KMS-11 (cell line): ENCODE results near the gene CFAP299.

Source experiments
- H2AFZ ChIP-seq: fragments of 200-600 bp; sonication (generic); 2 replicates; pipeline ENCODE4 v1.6.1; 2016; ENCODE audit warnings: antibody characterized with exemption, mixed run types, low read depth
- H3K27ac ChIP-seq: fragments of 200-600 bp; sonication (generic); 2 replicates; pipeline ENCODE4 v1.6.1; 2016; ENCODE audit warnings: mild to moderate bottlenecking, mixed run types
- H3K27me3 ChIP-seq: fragments of 200-600 bp; sonication (generic); 2 replicates; pipeline ENCODE4 v1.6.1; 2017; ENCODE audit warnings: mild to moderate bottlenecking, low read depth, mixed run types, moderate library complexity; ENCODE audit not compliant: insufficient read depth
- H3K36me3 ChIP-seq: fragments of 200-600 bp; sonication (generic); 2 replicates; pipeline ENCODE4 v1.6.1; 2017; ENCODE audit warnings: mild to moderate bottlenecking, mixed run types; ENCODE audit not compliant: insufficient read depth
- H3K4me1 ChIP-seq: fragments of 200-600 bp; sonication (generic); 2 replicates; pipeline ENCODE4 v1.6.1; 2016; ENCODE audit warnings: mild to moderate bottlenecking, low read depth, mixed run types; ENCODE audit not compliant: poor library complexity, severe bottlenecking
- H3K4me2 ChIP-seq: fragments of 200-600 bp; sonication (generic); 2 replicates; pipeline ENCODE4 v1.7.0; 2016; ENCODE audit warnings: mild to moderate bottlenecking, mixed run types
- H3K4me3 ChIP-seq: fragments of 200-600 bp; sonication (generic); IDR thresholded peaks from 2 replicates; pipeline ENCODE4 v1.6.1; 2017; ENCODE audit warnings: low read depth, low read length, mixed read lengths; ENCODE audit not compliant: insufficient read depth
- H3K79me2 ChIP-seq: fragments of 200-600 bp; sonication (generic); 2 replicates; pipeline ENCODE4 v1.6.1; 2016; ENCODE audit warnings: low read depth, mixed run types; ENCODE audit not compliant: insufficient read depth
- H3K9ac ChIP-seq: fragments of 200-600 bp; sonication (generic); 2 replicates; pipeline ENCODE4 v1.6.1; 2016; ENCODE audit warnings: mild to moderate bottlenecking, mixed run types
- H4K20me1 ChIP-seq: fragments of 200-600 bp; sonication (generic); 2 replicates; pipeline ENCODE4 v1.6.1; 2016; ENCODE audit warnings: mild to moderate bottlenecking, mixed run types; ENCODE audit not compliant: insufficient read depth
- TF ChIP-seq, protein P1 (sequence below): fragments of 200-600 bp; sonication (generic); conservative IDR thresholded peaks from 2 replicates; pipeline ENCODE4 v1.6.1; 2017; ENCODE audit warnings: low read depth, mild to moderate bottlenecking, antibody characterized with exemption, low read length, moderate library complexity, mixed read lengths

The CFAP299 gene

DNA sequence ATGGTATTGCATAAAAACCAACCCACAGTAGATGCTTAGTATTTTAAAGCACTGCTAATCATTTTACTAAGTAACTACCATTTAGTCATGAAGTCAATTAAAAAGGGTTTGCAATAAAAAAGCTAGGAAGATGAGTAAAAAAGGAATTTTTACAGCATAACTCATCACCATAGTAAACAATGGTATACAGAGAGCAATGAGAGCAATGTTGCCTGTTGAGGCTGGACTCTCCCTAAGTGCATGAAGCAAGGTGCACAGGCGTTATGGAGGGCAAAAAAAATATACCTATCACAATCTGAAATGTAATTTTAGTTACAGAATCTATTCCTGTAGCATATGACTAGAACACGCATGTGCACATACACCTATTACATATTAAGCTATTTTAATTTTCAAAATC is 565.4 kb downstream of the CFAP299 start:
- no peak overlapping the region for H3K4me2 ChIP-seq
- no peak overlapping the region for H3K4me3 ChIP-seq
- H3K27ac ChIP-seq: no peak overlapping the region
- H3K36me3 ChIP-seq: no peaks in the 10 kb centered on the region
- no peak overlapping the region for H3K9ac ChIP-seq
- peaks cover 25% of the 10 kb centered on the region for H3K4me1 ChIP-seq
- TF ChIP-seq, protein P1, sequence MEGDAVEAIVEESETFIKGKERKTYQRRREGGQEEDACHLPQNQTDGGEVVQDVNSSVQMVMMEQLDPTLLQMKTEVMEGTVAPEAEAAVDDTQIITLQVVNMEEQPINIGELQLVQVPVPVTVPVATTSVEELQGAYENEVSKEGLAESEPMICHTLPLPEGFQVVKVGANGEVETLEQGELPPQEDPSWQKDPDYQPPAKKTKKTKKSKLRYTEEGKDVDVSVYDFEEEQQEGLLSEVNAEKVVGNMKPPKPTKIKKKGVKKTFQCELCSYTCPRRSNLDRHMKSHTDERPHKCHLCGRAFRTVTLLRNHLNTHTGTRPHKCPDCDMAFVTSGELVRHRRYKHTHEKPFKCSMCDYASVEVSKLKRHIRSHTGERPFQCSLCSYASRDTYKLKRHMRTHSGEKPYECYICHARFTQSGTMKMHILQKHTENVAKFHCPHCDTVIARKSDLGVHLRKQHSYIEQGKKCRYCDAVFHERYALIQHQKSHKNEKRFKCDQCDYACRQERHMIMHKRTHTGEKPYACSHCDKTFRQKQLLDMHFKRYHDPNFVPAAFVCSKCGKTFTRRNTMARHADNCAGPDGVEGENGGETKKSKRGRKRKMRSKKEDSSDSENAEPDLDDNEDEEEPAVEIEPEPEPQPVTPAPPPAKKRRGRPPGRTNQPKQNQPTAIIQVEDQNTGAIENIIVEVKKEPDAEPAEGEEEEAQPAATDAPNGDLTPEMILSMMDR: no peak
- H3K27me3 ChIP-seq: no peaks in the 10 kb centered on the region
- no peaks in the 10 kb centered on the region for H3K79me2 ChIP-seq
- no peak overlapping the region for H2AFZ ChIP-seq
- H4K20me1 ChIP-seq: no peaks in the 10 kb centered on the region

DNA sequence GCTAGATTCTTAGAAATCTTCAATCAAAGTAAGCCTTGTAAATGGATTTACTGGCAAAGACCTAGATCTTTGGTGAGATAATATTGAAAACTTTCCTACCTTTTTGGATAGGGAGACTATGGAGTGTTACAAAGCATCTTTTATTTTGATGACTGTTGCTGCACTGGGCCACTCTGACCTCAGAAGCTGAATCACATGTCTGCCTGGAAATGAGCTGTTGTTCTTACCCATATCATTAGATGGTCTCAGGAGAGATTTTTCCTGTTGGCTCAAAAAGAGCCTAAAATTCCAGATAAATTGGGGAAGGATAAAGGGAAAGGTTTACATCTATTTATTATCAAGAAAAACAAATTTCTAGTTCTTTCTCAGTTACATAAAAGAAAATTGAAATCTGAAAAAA is 567.5 kb downstream of the CFAP299 start:
- Histone ChIP-seq H3K79me2 (no peaks in the 10 kb centered on the region), H3K9ac (no peak overlapping the region), H3K4me3 (no peak overlapping the region), H3K4me1 (peaks cover 4% of the 10 kb centered on the region), H3K4me2 (no peak overlapping the region), H3K27me3 (no peaks in the 10 kb centered on the region), H2AFZ (no peak overlapping the region), H3K36me3 (no peaks in the 10 kb centered on the region), H4K20me1 (no peaks in the 10 kb centered on the region), H3K27ac (no peak overlapping the region)
- TF ChIP-seq, protein P1: no peak

DNA sequence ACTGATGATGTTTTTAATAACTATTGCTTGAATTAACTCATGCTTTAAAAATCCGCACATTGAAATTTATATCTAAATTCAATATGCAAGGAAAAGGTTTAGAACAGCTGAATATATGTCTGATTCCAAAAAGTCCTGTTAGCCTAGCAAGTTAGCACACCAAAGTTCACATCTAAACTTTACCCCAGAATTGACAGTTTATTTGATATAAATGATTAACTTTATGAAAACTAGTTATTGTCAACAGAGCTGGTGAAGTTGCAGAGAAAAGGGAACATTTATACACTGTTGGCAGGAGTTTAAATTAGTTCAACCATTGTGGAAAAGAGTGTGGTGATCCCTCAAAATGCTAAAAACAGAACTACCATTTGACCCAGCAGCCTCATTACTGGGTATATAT is 574.4 kb downstream of the CFAP299 start:
- Histone ChIP-seq H3K27ac (no peak overlapping the region), H3K4me1 (peaks cover 24% of the 10 kb centered on the region), H3K4me2 (no peak overlapping the region), H3K79me2 (no peaks in the 10 kb centered on the region), H3K36me3 (no peaks in the 10 kb centered on the region), H4K20me1 (no peaks in the 10 kb centered on the region), H2AFZ (no peak overlapping the region), H3K27me3 (no peaks in the 10 kb centered on the region), H3K4me3 (no peak overlapping the region), H3K9ac (no peak overlapping the region)
- TF ChIP-seq, protein P1: no peak

DNA sequence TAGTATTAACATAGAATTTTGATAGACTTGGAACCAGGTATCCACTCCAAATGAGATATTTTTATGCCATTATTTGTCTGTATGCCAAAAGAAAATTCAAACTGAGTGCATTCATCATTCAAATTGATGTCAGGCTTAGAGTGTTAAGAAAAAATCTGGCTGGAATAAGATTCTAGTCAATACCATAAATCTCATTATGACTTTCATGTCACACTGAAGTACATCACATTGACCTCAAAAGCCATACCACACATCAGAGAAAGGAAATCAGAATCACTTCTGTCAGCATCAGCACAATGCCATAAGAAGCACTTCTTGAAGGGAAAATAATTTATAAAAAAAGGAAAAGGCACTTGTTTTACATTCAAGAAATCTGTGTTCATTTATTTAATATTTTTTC is 575.9 kb downstream of the CFAP299 start:
- Histone ChIP-seq H4K20me1 (no peaks in the 10 kb centered on the region), H3K27ac (no peak overlapping the region), H2AFZ (no peak overlapping the region), H3K36me3 (no peaks in the 10 kb centered on the region), H3K79me2 (no peaks in the 10 kb centered on the region), H3K27me3 (no peaks in the 10 kb centered on the region), H3K4me1 (peaks cover 24% of the 10 kb centered on the region), H3K9ac (no peak overlapping the region), H3K4me2 (no peak overlapping the region), H3K4me3 (no peak overlapping the region)
- TF ChIP-seq, protein P1: no peak

DNA sequence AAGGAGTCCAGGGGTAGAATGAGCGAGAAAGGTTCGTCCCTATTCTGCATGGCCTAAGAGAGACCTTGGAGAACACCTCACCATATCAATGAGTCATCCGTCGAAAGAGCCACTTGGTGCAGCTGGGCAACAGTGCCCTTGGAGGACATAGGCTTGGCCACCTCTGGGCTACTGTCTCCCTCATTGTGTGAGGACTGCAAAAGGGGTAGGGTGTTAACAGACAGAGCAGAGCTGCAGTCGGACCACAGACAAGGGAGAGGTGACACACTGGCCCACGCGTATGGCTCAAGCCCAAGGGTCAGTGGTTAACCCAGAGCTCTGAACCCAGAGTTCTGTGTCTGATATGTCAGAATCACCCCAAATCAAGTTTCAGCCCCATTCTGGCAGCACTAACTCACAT is 576.8 kb downstream of the CFAP299 start:
- TF ChIP-seq, protein P1: no peak
- H3K4me3 ChIP-seq: no peak overlapping the region

More for the DNA sequence above, 576.8 kb downstream of the CFAP299 start:
- Histone ChIP-seq H3K79me2 (no peaks in the 10 kb centered on the region), H2AFZ (no peak overlapping the region), H4K20me1 (no peaks in the 10 kb centered on the region), H3K36me3 (no peaks in the 10 kb centered on the region), H3K4me2 (no peak overlapping the region), H3K27ac (no peak overlapping the region), H3K27me3 (no peaks in the 10 kb centered on the region), H3K9ac (no peak overlapping the region), H3K4me1 (peaks cover 24% of the 10 kb centered on the region)
